GM18873 (cell line): ENCODE results near the gene BRD9.
"Not testable (repeated sequence)": the region's sequence is repeated elsewhere in the genome, so short reads cannot be mapped to it uniquely, and the experiment has no call there.

ENCODE experiments used
- ATAC-seq: cut with Tn5 transposase; IDR thresholded peaks from one replicate; pipeline ENCODE4 v1.9.1; 2021; ENCODE audit warnings: mild to moderate bottlenecking, moderate library complexity, moderate number of reproducible peaks; ENCODE audit not compliant: unreplicated experiment, low FRiP score

The BRD9 gene

GRCh38 chr5:881551-881935 lies 11.1 kb downstream of the BRD9 start:
- no peak for ATAC-seq

GRCh38 chr5:880816-881550 lies 11.6 kb downstream of the BRD9 start:
- no peak for ATAC-seq

GRCh38 chr5:878677-879076 lies 13.9 kb downstream of the BRD9 start:
- ATAC-seq: not testable (repeated sequence)

GRCh38 chr5:878125-878524 lies 14.5 kb downstream of the BRD9 start:
- ATAC-seq: no peak

DNA sequence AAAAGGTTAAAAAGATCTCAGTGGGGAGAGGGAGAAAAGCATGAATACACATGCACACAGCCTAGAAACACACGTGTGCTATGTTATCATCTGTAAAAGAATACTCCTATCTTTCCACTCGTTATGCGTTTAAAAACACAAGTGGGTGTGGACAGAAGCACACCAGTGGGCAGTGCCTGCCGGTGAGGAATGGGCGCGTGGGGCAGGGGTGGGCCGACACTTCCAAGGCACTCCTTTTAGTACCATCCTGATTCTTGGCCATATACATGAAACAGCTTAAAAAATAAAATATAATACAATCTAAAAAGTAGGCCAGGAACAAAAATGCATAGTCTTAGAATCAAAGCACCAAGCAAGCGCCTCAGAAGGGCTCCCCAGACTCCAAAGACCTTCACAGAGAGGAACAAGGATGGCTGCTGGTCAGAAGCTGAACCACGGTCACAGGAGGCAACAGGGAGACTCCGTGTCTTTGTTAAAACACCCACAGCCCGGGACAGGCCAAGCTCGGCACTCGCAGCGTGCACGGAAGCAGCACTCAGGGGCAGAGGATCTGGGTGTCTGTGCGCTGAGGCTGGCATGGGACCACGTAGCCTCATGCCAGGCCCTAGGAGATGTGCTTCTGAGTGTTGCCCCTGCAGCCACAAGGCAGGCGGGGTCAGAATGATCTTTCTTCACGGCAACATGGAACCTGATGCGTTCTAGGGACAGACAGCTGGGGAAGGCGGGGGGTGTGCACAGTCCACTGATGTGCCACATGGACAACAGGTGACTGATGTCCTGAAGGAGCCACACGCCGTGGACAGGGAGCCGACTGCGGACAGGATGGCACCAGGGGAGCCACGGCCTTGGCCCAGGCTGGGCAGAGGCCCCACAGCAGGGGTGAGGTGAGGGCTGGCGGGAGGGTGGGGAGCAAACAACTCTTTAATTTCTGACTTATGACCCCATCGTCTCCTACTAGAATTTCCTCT lies 15.9 kb downstream of the BRD9 start:
- ATAC-seq: no peak

DNA sequence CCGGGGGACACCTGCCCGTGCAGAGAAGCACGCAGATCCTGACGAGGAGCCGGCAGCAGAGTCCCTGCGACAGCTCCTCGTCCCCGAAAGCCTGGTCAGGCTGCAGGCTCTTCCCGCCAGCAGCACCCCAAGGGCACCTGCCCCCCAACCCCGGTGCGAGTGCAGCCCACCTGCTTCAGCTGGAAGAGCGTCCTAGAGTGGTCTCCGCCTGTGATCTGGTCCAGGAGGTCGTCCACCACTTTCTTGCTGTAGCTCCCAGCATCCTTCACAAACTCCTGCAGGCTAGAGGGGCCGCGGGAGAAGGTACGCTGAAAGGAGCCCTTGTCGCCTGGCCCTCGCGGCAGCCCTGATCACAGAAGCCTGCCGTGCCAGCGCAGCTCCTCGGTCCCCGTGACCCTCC lies 16.7 kb downstream of the BRD9 start:
- ATAC-seq: no peak

DNA sequence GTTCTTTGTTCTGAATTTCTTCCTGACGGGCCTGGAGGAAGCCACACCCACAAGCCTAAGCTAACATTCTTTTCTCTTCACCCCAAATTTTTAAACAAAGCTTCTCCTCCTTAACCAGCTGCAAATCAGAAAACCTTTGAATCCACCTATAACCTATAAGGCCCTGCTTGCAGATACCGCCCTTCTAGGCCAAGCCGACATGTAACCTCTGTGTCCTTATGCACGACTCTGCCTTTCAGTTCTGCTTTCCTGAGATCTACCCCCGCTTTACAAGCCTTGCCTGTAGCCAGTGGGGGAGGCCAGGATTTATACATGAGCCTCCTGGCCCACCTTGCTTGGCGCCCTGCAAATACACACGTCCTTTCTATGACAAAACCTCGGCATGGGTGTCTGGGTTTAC lies 19.3 kb downstream of the BRD9 start:
- ATAC-seq: no peak

- ATAC-seq: no peak
These were observed 20.3 kb downstream of the BRD9 start for GRCh38 chr5:872301-872700.

DNA sequence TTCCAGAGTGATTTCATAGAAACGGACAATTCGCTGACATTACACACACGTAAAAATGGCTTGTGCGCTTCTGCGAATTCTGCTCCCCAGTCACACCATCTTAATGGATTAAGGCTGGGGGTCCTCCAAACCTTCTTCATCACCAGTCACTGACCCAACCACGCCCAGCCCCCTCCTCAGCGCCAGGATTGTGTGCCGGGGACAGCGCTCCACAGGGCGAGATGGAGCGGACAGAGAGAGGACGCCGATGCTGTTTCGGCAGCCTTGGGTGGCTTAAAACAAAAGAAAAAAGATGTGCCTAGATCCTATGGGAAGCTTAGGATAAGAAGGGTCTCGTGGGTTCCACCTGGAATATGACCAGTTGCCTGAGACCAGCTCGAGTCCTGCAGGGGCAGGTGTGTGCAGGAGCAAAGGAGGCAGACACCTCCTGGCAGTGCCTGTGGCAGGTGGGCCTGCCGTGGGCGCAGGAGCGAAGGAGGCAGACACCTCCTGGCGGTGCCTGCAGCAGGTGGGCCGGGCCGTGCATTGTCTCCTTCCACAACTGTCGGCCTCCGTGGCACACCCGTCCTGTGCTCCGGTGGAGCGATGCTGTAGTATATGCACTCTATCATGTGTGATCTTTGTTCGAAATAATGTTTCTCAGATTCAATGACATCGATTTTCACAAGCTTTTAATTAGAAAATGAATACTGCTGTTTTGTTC lies 20.9 kb downstream of the BRD9 start:
- no peak for ATAC-seq

DNA sequence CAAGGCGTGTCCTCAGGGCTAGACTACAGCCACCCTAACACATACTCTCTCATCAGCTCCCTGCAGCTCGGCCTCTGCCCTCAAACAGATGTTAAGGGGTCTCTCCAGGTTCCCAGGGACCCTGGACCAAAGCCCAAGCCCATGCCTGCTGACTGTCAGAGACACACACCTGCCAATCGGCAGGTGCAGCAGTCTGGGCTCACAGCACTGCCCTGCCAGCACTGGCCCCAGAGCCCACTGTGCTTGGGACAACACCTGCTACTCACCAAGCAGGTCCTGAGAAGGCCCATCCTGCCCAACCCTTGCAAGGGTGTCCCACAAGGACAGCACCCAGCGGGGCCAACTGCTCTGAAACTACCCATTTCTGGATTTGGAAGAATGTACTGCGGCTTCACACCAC lies 21.6 kb downstream of the BRD9 start:
- ATAC-seq: no peak

DNA sequence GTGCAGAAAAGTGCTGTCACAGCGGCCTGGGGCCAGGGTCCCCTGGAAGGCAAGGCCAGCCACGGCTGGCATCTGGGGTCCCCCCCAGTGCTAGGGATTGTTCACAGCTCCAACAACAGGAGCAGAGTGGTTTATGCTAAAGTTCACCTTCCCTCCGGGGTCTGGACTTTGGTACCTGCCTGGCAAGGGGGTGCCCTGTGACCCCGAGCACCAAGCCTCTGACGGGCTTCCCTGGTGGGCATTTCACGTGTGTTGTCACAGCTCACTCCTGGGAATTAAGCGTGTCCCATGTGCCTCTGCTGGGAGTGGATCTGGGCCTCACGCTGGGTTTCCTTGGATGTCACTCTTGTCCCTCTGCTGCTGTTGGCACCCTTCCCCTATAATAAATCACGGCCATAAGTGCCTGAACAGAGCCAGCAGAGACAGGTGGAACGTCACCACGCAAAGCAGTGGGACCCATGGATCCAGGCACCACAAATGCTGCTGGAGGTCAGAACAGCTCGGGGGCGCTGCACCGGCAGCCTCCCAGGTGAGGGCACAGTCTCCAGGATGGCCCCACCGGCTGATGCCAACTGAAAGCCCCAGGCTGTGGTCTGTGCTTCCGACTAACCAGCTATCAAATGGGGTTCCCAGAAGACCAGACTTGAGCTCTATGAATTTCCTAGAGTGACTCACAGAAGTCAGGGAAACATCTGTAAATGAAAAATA lies 24.0 kb downstream of the BRD9 start:
- ATAC-seq: no peak

GRCh38 chr5:867300-867870 lies 25.2 kb downstream of the BRD9 start:
- no peak for ATAC-seq

DNA sequence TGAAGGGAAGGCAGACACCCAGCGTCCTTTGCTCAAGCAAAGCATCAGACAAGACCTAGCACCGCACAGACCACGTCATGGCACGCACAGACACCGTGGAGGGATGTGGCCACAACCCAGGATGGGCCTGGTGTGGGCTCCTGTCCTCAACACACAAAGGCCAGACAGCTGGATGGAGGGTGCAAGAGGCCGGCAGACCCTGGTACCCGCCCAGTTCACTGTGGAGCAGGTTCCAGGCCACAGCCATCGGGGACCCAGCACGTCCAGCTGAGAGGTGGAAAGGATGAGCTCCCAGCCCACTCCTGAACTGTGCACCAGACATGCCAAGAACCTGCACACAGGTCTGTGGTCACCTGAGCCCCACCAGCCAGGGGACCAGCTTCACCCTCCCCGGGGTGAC lies 26.8 kb downstream of the BRD9 start:
- no peak for ATAC-seq

- no peak for ATAC-seq
These were observed 27.5 kb downstream of the BRD9 start for GRCh38 chr5:865168-865521.

DNA sequence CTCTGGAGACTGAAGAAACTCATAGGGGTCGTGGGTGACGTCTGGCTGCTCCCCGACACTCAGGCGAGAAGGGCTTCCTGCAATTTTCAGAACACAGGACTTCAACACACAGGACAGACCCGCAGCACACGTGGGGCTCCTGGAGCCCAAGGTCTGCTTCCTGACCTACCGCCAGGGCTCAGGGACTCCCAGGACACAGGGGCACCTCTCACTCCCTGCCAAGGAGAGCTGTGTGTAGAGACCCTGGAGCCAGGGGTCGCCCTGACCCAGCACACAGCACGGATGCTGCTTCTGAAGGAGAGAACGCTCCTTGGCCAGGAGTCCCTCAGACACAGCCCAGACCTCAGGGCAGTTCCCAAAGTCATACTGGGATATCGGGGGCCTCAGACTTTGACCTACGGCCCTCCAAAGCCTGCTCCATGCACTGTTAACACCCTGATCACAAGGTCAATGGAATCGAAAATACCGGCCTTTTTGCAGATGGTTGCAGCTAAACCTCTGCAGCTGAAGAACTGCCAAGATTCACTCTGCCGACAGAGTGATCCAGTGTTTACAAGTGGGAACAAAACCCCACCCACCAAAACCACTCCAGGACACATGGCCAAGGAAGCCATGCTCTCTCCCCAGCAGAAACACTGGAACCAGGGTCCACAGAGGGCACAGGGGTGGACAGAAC lies 28.0 kb downstream of the BRD9 start:
- ATAC-seq: no peak

DNA sequence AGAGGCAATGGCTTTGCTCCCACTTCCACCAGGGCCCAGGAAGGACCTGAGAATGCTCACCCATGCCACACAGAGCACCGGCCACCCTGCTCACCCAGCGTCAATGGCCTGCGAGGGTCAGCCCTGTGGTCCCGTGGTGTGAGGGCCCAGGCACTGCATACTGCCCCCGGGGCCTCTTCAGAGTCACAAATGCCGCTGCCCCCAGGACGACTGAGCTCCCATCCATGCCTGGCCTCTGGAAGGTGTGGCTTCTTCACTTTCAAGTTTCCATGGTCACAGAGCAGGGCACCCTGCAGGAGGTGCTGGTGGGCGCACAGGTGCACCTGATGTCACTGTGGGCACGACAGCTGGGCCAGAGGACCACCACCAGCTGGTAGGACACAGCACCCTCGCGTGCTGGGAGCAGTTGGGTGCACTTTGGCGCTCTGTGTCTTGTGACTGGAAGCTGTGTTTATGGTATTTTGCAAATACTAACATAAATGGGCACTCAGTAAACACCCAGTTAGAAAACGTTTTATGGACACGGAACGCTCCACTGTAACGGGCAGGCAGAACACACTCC lies 29.3 kb downstream of the BRD9 start:
- no peak for ATAC-seq

- ATAC-seq: no peak
These were observed 30.0 kb downstream of the BRD9 start for GRCh38 chr5:862367-863243.
